KMS-11 (cell line): ENCODE data around the gene UGT1A10.
"Not testable (repeated sequence)": the region's sequence is repeated elsewhere in the genome, so short reads cannot be mapped to it uniquely, and the experiment has no call there.

Experiments
- H2AFZ ChIP-seq: fragments of 200-600 bp; sonication (generic); 2 replicates; pipeline ENCODE4 v1.6.1; 2016; ENCODE audit warnings: antibody characterized with exemption, mixed run types, low read depth
- H3K27ac ChIP-seq: fragments of 200-600 bp; sonication (generic); 2 replicates; pipeline ENCODE4 v1.6.1; 2016; ENCODE audit warnings: mild to moderate bottlenecking, mixed run types
- H3K27me3 ChIP-seq: fragments of 200-600 bp; sonication (generic); 2 replicates; pipeline ENCODE4 v1.6.1; 2017; ENCODE audit warnings: mild to moderate bottlenecking, low read depth, mixed run types, moderate library complexity; ENCODE audit not compliant: insufficient read depth
- H3K36me3 ChIP-seq: fragments of 200-600 bp; sonication (generic); 2 replicates; pipeline ENCODE4 v1.6.1; 2017; ENCODE audit warnings: mild to moderate bottlenecking, mixed run types; ENCODE audit not compliant: insufficient read depth
- H3K4me1 ChIP-seq: fragments of 200-600 bp; sonication (generic); 2 replicates; pipeline ENCODE4 v1.6.1; 2016; ENCODE audit warnings: mild to moderate bottlenecking, low read depth, mixed run types; ENCODE audit not compliant: poor library complexity, severe bottlenecking
- H3K4me2 ChIP-seq: fragments of 200-600 bp; sonication (generic); 2 replicates; pipeline ENCODE4 v1.7.0; 2016; ENCODE audit warnings: mild to moderate bottlenecking, mixed run types
- H3K4me3 ChIP-seq: fragments of 200-600 bp; sonication (generic); IDR thresholded peaks from 2 replicates; pipeline ENCODE4 v1.6.1; 2017; ENCODE audit warnings: low read depth, low read length, mixed read lengths; ENCODE audit not compliant: insufficient read depth
- H3K79me2 ChIP-seq: fragments of 200-600 bp; sonication (generic); 2 replicates; pipeline ENCODE4 v1.6.1; 2016; ENCODE audit warnings: low read depth, mixed run types; ENCODE audit not compliant: insufficient read depth
- H3K9ac ChIP-seq: fragments of 200-600 bp; sonication (generic); 2 replicates; pipeline ENCODE4 v1.6.1; 2016; ENCODE audit warnings: mild to moderate bottlenecking, mixed run types
- H4K20me1 ChIP-seq: fragments of 200-600 bp; sonication (generic); 2 replicates; pipeline ENCODE4 v1.6.1; 2016; ENCODE audit warnings: mild to moderate bottlenecking, mixed run types; ENCODE audit not compliant: insufficient read depth
- TF ChIP-seq, protein P1 (sequence below): fragments of 200-600 bp; sonication (generic); conservative IDR thresholded peaks from 2 replicates; pipeline ENCODE4 v1.6.1; 2017; ENCODE audit warnings: low read depth, mild to moderate bottlenecking, antibody characterized with exemption, low read length, moderate library complexity, mixed read lengths

Gene UGT1A10

DNA sequence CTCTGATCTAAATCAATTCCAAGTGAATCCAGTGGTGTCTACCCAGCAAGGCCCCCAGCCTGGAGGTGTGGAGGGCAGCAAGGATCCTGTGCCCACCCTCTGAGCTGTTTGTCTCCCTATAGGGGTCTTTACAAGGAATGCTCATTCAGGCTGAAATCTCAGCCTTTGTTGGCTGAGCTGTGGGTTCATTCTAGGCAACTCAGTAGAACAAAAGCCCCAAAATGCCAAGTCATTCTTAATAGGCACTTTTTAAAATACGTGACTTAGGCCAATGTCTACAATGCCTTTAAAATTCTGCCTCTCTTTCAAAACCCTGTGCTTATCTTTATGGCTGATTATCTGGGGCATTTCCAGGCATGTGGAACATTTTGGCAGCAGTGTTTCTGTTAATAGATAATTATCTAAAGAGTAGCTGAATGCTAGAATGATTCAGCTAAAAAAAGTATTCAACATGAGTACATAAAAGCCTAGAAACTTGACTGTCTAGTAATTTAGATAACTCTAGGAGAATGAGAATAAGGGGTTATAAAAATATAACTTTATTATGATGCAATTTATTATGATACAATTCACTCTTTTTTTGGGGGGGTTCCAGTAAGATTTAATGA is 63.9 kb downstream of the UGT1A10 start:
- Histone ChIP-seq H3K4me1 (no peaks in the 10 kb centered on the region), H4K20me1 (no peaks in the 10 kb centered on the region), H3K27ac (no peak overlapping the region), H3K4me3 (no peak overlapping the region), H2AFZ (no peak overlapping the region), H3K4me2 (no peak overlapping the region), H3K36me3 (no peaks in the 10 kb centered on the region; the same call in 1 of the 2 replicates), H3K9ac (no peak overlapping the region), H3K79me2 (no peaks in the 10 kb centered on the region), H3K27me3 (no peaks in the 10 kb centered on the region)
- TF ChIP-seq, protein P1, sequence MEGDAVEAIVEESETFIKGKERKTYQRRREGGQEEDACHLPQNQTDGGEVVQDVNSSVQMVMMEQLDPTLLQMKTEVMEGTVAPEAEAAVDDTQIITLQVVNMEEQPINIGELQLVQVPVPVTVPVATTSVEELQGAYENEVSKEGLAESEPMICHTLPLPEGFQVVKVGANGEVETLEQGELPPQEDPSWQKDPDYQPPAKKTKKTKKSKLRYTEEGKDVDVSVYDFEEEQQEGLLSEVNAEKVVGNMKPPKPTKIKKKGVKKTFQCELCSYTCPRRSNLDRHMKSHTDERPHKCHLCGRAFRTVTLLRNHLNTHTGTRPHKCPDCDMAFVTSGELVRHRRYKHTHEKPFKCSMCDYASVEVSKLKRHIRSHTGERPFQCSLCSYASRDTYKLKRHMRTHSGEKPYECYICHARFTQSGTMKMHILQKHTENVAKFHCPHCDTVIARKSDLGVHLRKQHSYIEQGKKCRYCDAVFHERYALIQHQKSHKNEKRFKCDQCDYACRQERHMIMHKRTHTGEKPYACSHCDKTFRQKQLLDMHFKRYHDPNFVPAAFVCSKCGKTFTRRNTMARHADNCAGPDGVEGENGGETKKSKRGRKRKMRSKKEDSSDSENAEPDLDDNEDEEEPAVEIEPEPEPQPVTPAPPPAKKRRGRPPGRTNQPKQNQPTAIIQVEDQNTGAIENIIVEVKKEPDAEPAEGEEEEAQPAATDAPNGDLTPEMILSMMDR, result no peak

DNA sequence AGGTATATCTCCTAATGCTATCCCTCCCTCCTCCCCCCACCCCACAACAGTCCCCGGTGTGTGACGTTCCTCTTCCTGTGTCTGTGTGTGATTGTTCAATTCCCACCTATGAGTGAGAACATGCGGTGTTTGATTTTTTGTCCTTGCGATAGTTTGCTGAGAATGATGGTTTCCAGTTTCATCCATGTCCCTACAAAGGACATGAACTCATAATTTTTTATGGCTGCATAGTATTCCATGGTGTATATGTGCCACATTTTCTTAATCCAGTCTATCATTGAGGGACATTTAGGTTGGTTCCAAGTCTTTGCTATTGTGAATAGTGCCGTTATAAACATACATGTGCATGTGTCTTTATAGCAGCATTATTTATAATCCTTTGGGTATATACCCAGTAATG is 64.6 kb downstream of the UGT1A10 start:
- not testable (repeated sequence) for H3K79me2 ChIP-seq, H4K20me1 ChIP-seq, H3K4me1 ChIP-seq

DNA sequence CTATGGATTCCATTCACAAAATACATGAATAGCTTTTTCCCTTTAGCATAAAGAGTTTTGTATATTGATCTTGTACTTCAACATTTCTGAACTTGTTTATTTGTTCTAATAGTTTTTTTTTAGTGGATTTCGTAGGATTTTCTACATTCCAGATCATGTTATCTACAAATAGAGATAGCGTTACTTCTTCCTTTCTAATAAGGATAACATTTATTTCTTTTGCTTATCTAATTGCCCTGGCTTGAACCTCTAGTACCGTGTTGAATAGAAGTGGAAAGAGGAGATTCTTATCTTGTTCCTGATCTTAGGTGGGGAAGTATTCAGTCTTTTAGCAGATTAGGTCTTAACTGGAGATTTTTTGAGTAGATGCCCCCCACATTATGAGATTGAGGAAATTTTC is 66.0 kb downstream of the UGT1A10 start:
- H3K4me1 ChIP-seq, result no peaks in the 10 kb centered on the region
- H3K9ac ChIP-seq, result no peak overlapping the region
- H3K27me3 ChIP-seq, result no peaks in the 10 kb centered on the region
- TF ChIP-seq, protein P1, result no peak
- no peak overlapping the region for H3K27ac ChIP-seq
- H3K79me2 ChIP-seq, result no peaks in the 10 kb centered on the region
- no peak overlapping the region for H3K4me2 ChIP-seq
- H2AFZ ChIP-seq, result no peak overlapping the region
- H3K36me3 ChIP-seq, result no peaks in the 10 kb centered on the region; the same call in 1 of the 2 replicates
- H4K20me1 ChIP-seq, result no peaks in the 10 kb centered on the region
- H3K4me3 ChIP-seq, result no peak overlapping the region

More for the DNA sequence above, 64.6 kb downstream of the UGT1A10 start:
- H3K4me2 ChIP-seq, H3K4me3 ChIP-seq, H2AFZ ChIP-seq, H3K27ac ChIP-seq, H3K27me3 ChIP-seq, H3K9ac ChIP-seq, H3K36me3 ChIP-seq: not testable (repeated sequence)

DNA sequence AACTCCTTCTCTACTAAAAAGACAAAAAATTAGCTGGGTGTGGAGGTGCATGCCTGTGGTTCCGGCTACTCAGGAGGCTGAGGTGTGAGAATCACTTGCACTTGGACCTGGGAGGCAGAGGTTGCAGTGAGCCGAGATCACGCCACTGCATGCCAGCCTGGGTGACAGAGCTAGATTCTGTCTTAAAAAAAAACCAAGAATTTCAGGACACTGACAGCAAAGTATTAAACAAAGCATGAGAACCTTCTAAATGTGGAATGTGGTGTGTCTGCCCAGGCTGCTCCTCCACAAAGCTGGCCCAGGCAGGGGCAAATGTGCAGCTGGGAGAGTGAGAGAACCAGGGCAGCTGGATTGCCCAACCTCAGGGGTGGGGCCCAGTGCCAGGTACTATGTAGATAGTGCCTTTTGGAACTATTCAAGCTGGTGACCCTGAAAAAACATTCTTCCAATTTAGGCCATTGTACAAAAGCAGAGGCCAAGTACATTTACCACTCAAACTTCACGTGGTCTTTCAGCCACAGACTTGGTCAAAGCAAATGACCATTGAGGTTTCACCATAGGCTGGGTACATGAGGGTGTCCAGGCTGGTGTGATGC is 69.8 kb downstream of the UGT1A10 start:
- no peaks in the 10 kb centered on the region for H3K27me3 ChIP-seq
- no peak overlapping the region for H3K4me2 ChIP-seq
- H3K9ac ChIP-seq, result no peak overlapping the region
- no peaks in the 10 kb centered on the region for H4K20me1 ChIP-seq
- H3K4me3 ChIP-seq, result no peak overlapping the region
- TF ChIP-seq, protein P1, result no peak
- no peaks in the 10 kb centered on the region for H3K36me3 ChIP-seq
- no peaks in the 10 kb centered on the region for H3K4me1 ChIP-seq
- H3K79me2 ChIP-seq, result no peaks in the 10 kb centered on the region
- H2AFZ ChIP-seq, result no peak overlapping the region
- H3K27ac ChIP-seq, result no peak overlapping the region

DNA sequence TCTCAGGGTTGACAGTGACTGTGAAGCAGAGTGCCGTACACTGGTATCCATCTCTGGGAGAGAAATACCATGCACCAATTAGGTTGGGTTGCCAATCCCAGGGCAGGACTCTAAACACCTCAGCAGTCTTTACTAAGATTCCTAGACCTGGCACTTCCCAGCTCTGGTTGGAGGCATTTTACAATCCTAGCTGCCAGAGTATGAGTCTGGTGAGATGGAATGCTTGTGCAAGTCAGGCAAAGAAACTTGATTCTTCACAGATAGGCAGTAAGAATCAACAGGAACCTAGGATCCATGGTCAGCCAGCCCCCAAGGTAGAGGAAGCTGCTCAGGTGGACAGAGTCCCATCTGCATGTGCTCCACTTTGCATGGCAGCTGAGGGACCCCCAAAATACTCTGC is 70.5 kb downstream of the UGT1A10 start:
- no peak overlapping the region for H2AFZ ChIP-seq
- H3K4me3 ChIP-seq, result no peak overlapping the region
- H3K36me3 ChIP-seq, result no peaks in the 10 kb centered on the region
- no peaks in the 10 kb centered on the region for H3K79me2 ChIP-seq
- H3K9ac ChIP-seq, result no peak overlapping the region
- H4K20me1 ChIP-seq, result no peaks in the 10 kb centered on the region
- no peak overlapping the region for H3K4me2 ChIP-seq
- H3K27me3 ChIP-seq, result no peaks in the 10 kb centered on the region
- no peak overlapping the region for H3K27ac ChIP-seq
- TF ChIP-seq, protein P1, result no peak
- H3K4me1 ChIP-seq, result no peaks in the 10 kb centered on the region
